NCI-H2196 treated with DMSO at 0.1 percent for 48 hours (cell line): Measurements from ENCODE around the gene COA4.

ENCODE experiments used
- DNase-seq: peaks from one replicate; lab custom pipeline; 2025; ENCODE audit not compliant: unreplicated experiment; lab: John Stamatoyannopoulos, UW

COA4 gene

DNA sequence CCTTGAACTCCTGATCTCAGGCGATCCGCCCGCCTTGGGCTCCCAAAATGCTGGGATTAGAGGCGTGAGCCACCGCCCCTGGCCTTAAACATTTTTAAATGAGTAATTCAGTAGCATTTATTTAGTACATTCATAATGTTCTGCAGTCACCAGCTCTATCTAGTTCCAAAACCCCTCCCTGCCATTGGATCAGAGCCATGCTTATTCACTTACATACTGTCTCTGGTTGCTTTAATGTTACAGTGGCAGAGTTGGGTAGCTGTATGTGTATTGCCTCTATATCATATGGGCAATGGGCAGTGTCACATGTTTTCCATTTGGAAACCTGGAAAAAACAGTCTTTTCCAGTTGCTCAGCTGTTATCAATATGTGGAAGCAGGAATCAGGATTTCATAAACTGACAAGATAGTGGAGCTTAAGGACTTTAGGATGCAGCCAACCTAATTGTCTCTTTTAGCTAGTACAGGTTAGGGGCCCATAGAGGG, 10.5 kb downstream of the COA4 start:
- DNase-seq, result no peak

DNA sequence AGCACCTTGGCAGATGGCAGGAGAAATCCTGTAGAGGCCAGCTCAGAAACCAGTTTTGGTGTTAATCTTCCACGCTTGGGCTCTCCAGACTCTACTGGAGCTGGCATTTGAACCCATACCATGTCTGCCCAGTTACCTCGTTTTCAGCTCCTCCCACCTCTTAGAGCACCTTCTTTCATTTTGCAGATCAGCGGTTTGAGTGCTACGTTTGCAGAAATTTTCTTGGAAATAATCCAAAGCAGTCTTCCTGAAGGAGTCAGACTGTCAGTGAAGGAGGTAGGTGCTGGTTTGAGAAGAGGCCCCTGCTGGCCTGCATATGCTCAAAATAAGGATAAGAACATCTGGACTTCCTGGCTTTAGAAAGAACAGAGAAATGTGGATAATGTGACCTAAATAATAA, 13.7 kb downstream of the COA4 start:
- DNase-seq, result no peak

DNA sequence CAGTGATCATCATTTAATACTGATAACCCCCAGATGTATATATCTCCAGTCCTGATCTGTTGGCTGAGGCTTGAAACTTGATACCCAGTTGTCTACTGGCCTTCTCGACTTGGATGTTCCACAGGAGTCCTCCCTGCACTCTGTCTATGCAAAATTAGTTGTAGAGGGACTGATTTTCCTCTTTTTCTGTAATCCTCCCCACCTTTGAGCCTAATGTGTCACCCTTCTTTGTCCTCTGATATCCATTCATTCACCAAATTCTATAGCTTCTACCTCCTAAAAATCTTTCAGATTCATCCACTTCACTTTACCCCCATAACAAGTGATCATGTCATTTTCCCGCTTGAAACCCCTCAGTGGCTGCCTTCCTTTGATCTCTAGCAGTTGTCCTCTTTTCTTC, 16.4 kb downstream of the COA4 start:
- DNase-seq, result no peak

DNA sequence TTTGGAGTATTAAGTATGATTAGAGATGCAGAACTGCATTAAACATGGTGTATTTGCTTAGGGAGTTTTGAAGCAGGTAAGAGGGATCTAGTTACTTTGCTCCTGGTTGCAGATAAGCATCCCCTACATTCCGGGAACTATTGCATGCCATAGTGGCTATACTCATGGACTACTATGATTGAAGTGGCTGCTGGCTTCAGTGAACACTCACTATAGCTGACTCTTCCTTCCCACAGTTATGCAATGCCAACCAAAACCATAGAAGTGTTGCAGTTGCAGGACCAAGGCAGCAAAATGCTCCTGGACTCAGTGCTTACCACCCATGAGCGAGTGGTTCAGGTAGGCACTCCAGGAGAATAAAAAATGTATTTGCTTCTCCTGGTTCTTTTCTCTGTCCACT, 17.0 kb downstream of the COA4 start:
- DNase-seq, result no peak

DNA sequence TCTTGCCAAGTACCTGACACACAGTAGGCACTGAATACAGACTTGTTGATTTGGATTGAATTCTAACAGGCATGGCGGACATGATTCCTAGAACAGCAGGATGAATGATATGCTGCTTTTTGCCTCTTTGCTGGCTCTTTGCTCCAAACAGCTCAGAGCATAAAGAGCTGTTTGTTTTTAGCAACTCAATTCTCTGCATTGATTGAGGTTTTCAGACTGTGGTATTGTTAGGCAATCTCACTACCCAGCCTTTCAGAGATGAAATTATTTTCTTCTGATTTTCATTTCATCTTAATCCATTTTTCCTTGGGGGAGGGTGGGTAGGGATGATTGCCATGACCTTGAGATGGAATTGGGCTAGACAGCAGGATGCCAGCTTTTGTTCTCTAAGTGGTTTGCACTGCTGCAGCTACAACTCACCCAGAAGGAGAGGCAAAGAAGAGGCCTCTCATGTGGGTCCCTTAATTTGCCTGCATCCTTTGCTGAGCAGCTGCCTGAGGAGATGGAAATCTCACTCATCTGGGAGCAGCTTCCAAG, 20.5 kb downstream of the COA4 start:
- no peak for DNase-seq

DNA sequence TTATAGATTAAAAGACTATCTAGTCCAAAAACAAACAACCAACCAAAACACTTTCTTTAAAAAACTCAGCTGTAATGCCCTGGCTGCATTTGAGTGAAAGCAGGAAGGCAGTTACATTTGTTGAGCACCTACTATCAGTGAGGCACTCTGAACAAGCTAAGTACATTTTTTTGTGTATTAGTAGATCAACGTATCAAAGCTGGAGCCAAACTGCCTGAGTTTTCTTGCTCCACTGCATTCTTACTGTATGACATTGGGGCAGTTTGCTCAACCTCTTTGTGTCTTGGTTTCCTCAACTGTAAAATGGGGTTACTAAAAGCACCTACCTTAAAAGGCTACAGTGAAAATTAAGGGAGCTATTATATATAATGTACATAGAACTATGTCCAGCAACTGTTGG, 22.0 kb downstream of the COA4 start:
- DNase-seq, result no peak

DNA sequence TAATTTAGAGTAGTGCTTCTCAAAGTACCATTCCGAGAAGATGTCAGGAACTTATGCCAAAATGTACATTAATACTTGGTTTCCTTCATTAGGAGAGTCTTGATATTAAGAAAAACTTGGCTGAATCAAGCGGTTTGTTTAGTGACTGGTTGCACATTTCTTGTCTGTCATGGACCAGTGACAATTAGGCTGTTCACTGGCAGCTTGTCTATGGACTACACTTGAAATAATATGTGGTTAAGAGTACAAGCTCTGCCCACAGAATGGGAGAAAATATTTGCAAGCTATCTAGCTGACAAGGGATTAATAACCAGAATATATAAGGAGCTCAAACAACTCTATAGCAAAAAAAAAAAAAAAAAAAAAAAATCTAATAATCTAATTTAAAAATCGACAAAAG, 24.6 kb downstream of the COA4 start:
- no peak for DNase-seq

DNA sequence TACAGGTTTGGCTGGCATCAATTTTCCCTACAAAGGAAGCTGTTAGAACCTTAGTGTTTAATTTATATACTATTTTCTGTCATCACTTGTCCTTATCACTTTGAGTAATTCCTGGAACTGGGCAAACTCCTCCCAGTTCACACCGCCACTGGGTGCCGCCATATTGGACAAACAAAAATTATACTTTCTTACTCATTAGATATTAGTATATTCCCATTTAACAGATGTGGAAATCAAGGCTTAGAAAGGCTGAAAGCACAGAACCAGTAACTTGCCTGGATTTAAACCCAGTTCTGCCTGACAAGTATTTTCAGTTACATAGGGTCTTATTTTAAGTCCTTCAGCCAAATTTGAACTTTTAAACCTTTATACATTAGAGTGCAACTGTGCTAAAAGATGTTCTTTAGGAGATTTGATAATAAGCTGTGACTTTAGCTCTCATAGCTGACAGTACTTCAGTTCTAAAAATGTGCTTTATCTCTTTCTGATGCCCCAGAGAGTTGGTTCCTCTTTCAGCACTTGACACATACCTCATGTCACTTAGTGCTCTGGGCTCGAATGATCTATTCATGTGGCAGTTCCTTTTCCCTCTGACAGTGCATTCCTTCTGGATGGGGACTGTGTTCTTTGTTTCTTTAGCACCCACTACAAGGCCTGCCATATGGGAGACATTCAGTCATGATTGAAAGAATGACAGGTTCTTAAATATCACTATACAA, 25.4 kb downstream of the COA4 start:
- DNase-seq, result no peak

DNA sequence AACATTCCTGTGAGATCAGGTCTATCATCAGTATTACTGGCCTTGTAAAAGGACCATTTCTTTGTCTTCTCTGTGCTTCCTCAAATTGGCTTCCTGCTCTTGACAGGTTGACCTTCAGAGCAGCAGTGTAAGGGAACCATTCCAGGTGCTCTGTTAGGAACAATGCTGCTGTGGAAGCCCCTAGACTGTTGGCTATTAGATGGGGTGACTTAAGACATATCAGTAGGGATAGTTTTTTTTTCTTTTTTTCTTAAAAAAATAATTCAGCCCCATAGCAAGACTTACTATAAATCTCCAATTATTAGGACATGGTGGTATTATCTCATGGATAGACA, 37.6 kb downstream of the COA4 start:
- no peak for DNase-seq

DNA sequence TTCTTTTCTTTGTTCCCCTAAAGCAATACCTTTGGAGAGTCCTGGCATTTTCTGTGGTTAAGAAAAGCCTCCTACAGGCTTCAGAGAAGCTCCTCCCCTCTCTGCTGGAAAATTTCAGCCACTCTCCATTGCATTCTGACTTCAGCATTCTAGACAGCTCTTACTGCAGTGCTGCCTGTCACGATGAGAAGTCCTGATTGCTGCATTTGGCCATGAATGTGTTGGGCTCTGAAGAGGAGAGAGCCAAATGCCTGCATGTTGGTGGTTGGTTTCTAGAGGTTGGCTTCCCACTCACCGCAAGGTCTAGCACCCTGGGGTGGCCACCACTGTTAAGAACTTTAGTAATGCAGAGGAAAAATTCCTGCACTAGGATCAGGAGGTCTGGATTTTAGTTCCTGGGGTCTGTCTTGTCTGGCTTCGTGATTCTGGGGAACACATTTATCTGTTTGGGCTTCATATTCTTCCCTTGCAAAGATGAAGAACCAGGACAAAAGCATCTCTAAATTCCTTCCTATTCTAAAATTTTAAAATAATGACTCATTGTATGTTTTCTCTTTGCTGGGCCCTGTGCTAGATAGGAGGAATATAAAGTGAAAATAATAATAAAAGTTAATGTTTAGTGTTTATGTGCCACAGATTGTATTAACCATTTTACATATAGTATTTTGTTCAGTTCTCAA, 38.1 kb downstream of the COA4 start:
- DNase-seq, result no peak

DNA sequence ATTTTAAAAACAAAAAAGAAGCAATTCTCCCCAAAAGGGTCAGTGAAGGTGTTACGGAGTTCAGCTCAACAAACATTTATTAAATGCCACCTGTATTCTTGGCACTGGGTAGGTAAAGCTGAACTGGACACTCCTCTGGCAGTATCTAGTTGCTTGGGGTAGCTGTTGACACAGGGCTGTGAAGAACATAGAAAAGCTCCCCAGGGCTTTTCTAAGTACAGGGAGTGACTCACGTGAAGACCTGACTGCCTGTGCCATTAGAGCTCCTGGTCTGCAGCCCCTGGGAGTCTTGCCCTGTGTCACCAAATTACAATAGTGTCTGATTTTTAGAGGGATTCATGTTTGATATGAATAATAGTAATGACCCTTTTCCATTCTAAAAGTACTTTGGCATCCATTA, 43.6 kb downstream of the COA4 start:
- DNase-seq, result no peak

DNA sequence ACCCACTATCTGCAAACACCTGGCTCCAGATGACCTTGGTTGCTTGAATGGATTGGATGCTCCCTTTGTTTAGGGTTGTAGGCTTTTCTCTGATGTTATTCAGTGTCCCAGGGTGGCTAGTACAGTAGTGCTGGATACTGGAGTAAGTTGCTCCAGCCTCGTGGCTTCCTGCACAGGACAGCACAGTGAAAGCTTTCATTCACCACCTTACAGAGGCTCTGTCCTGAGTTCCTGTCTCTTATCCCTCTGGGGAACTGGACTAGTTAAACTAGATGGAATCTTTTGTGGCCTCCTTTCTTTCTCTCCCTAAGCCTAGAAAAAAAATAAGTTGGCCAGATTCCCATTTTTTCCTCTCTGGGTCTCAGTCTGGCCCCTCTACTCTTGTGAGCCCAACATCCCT, 46.4 kb downstream of the COA4 start:
- DNase-seq, result no peak
